ENCODE results near the gene PKM.
"Not testable (repeated sequence)": the region's sequence is repeated elsewhere in the genome, so short reads cannot be mapped to it uniquely, and the experiment has no call there.

Gene PKM

GRCh38 chr15:72176159-72176558 lies 54.8 kb downstream of the PKM start:
- no peak for DNase-seq (ENCODE audit: low read depth in 2 of 2)

- DNase-seq (ENCODE audit: low read depth in 2 of 2), result no peak
Observed at GRCh38 chr15:72175186-72176044, 55.6 kb downstream of the PKM start.

GRCh38 chr15:72174551-72175165 lies 56.3 kb downstream of the PKM start:
- no peak for DNase-seq (ENCODE audit: low read depth in 2 of 2)

- no peak for DNase-seq (ENCODE audit: low read depth in 2 of 2)
Observed at GRCh38 chr15:72173864-72174550, 57.0 kb downstream of the PKM start.

GRCh38 chr15:72173401-72173800 lies 57.6 kb downstream of the PKM start:
- DNase-seq (ENCODE audit: low read depth in 2 of 2), result no peak

GRCh38 chr15:72172796-72173195 lies 58.2 kb downstream of the PKM start:
- no peak for DNase-seq (ENCODE audit: low read depth in 2 of 2)

- DNase-seq (ENCODE audit: low read depth in 2 of 2), result not testable (repeated sequence)
Observed at GRCh38 chr15:72171978-72172377, 59.0 kb downstream of the PKM start.

- no peak for DNase-seq (ENCODE audit: low read depth in 2 of 2)
Observed at GRCh38 chr15:72170691-72171090, 60.3 kb downstream of the PKM start.

- no peak for DNase-seq (ENCODE audit: low read depth in 2 of 2)
Observed at GRCh38 chr15:72169921-72170611, 60.9 kb downstream of the PKM start.

GRCh38 chr15:72169236-72169920 lies 61.6 kb downstream of the PKM start:
- no peak for DNase-seq (ENCODE audit: low read depth in 2 of 2)

GRCh38 chr15:72168808-72169190 lies 62.2 kb downstream of the PKM start:
- DNase-seq (ENCODE audit: low read depth in 2 of 2), result no peak

GRCh38 chr15:72168131-72168807 lies 62.7 kb downstream of the PKM start:
- DNase-seq (ENCODE audit: low read depth in 2 of 2), result no peak

GRCh38 chr15:72167445-72167844 lies 63.5 kb downstream of the PKM start:
- no peak for DNase-seq (ENCODE audit: low read depth in 2 of 2)

- no peak for DNase-seq (ENCODE audit: low read depth in 2 of 2)
Observed at GRCh38 chr15:72166716-72167417, 64.1 kb downstream of the PKM start.

GRCh38 chr15:72163719-72164118 lies 67.3 kb downstream of the PKM start:
- DNase-seq (ENCODE audit: low read depth in 2 of 2), result no peak

- no peak for DNase-seq (ENCODE audit: low read depth in 2 of 2)
Observed at GRCh38 chr15:72162569-72162968, 68.4 kb downstream of the PKM start.

- no peak for DNase-seq (ENCODE audit: low read depth in 2 of 2)
Observed at GRCh38 chr15:72161361-72162132, 69.4 kb downstream of the PKM start.

GRCh38 chr15:72160696-72161245 lies 70.2 kb downstream of the PKM start:
- DNase-seq (ENCODE audit: low read depth in 2 of 2), result no peak

- DNase-seq (ENCODE audit: low read depth in 2 of 2), result no peak
Observed at GRCh38 chr15:72156928-72157327, 74.1 kb downstream of the PKM start.
